LNCAP (cell line): ENCODE data around the gene ARFGEF2.

Experiments used
- TF ChIP-seq, protein P1 (sequence below): fragments of 450-650 bp; IDR thresholded peaks from 2 replicates; pipeline ENCODE4 v1.5.1; 2017; ENCODE audit warnings: mild to moderate bottlenecking

ARFGEF2 gene

GRCh38 chr20:48944663-48945297 is 23.3 kb downstream of the ARFGEF2 start:
- TF ChIP-seq, protein P1, sequence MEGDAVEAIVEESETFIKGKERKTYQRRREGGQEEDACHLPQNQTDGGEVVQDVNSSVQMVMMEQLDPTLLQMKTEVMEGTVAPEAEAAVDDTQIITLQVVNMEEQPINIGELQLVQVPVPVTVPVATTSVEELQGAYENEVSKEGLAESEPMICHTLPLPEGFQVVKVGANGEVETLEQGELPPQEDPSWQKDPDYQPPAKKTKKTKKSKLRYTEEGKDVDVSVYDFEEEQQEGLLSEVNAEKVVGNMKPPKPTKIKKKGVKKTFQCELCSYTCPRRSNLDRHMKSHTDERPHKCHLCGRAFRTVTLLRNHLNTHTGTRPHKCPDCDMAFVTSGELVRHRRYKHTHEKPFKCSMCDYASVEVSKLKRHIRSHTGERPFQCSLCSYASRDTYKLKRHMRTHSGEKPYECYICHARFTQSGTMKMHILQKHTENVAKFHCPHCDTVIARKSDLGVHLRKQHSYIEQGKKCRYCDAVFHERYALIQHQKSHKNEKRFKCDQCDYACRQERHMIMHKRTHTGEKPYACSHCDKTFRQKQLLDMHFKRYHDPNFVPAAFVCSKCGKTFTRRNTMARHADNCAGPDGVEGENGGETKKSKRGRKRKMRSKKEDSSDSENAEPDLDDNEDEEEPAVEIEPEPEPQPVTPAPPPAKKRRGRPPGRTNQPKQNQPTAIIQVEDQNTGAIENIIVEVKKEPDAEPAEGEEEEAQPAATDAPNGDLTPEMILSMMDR, result no peak

DNA sequence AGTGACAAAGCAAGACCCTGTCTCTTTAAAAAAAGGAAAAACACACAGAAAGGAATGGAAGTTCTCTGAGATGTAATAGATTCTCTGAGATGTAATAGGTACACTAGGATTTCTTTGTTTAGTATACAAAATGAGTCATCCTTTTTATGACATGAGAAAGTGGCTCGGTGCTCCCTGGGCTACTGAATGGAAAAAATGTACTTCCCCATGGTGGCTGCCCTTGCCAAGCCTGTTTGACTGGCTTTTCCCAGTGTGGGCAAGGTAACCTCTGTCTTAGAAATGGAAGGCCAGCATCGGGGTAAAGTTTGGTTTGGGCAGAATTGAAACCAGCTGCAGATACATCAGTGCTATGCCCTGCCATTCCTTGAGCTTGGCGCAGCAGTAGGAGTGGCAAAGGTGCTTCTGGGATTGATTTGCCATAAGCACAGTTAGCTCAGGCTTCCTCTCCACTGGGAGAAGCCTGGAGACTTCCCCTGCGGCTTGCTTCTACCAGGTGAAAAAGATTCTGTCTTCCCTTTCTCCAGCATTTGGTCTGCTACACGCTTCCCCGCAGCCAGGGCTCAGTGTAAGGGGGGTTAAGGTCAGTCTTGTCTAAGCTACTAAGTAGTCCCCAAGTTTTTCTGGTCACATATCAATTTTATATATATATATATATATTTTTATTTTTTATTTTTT is 24.5 kb downstream of the ARFGEF2 start:
- TF ChIP-seq, protein P1, result no peak

DNA sequence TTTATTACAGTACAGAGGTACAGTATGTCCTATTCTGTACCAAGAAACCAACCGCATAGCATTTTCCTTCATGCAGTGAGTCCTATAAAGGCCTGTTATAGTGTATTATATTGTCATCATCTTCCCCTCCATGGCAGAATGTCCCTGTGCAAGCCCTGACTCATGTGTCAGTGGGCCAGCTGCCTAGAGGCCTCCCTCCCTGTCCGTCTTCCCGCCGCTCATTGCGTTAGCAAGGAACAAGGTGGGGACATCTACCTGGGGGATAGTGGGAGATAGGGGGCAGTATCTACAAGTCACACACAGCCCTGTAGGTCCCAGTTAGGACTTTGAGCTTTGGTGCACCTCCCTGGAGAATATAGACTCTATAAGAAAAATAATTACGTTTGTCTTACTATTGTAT is 27.1 kb downstream of the ARFGEF2 start:
- TF ChIP-seq, protein P1, result no peak

- TF ChIP-seq, protein P1, result no peak
Measured at GRCh38 chr20:48949304-48950170, 28.0 kb downstream of the ARFGEF2 start.

- TF ChIP-seq, protein P1, result no peak
Measured at GRCh38 chr20:48951041-48951440, 29.5 kb downstream of the ARFGEF2 start.

GRCh38 chr20:48951646-48952045 is 30.1 kb downstream of the ARFGEF2 start:
- TF ChIP-seq, protein P1, result no peak

DNA sequence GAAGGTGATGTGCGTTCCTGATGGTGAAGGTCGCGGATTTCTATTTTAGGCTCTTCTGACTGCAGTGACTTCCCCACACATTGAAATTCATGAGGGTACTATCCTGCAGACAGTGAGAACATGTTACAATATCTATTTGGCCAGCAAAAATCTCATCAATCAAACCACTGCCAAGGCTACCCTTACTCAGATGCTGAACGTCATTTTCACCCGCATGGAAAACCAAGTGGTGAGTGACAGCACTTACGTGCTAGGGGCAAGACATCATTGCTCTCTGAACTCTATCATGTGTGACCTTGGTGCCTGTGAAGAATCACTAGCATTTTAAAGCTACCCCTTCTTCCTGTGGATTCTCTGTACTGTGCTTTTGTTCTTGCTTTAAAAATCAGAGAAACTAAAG is 31.1 kb downstream of the ARFGEF2 start:
- TF ChIP-seq, protein P1, result no peak
